A673 (cell line): ENCODE results near the gene PLEKHF1. TPM values are rescaled to one million over a fixed set of nuclear protein-coding genes. Genes with fewer than 3 reads are reported as not detected.

ENCODE experiments used
- BruUV-seq: library from RNA; stranded (reverse); fragments of 400-500 nt; replicated peaks from 2 replicates; lab custom pipeline; 2021; lab: Mats Ljungman, UMichigan
- CTCF ChIA-PET: fragments of 300-600 bp; sonication (Branson Sonifier 250); formaldehyde crosslinking; loops from one replicate; lab custom pipeline; 2022; ENCODE audit warnings: antibody characterized with exemption; lab: Charles Lee
- POLR2A ChIA-PET: fragments of 300-600 bp; sonication (Branson Sonifier 250); formaldehyde crosslinking; loops from one replicate; lab custom pipeline; 2022; ENCODE audit warnings: antibody characterized with exemption; ENCODE audit not compliant: low non-redundant PET; lab: Charles Lee
- DNase-seq: peaks from one replicate; pipeline ENCODE4 v3.0.0-alpha.2; 2015; ENCODE audit warnings: low spot score
- H3K27ac ChIP-seq: fragments of 200-600 bp; sonication (generic); 2 replicates; pipeline ENCODE4 v1.5.1; 2016; ENCODE audit warnings: mixed run types, low read depth, mild to moderate bottlenecking, mixed read lengths, antibody characterized with exemption, low read length; ENCODE audit not compliant: poor library complexity, severe bottlenecking
- H3K27me3 ChIP-seq: fragments of 200-600 bp; sonication (generic); replicated peaks from 2 replicates; pipeline ENCODE4 v1.6.1; 2017; ENCODE audit warnings: mixed run types, low read depth, mild to moderate bottlenecking, mixed read lengths, antibody characterized with exemption, low read length; ENCODE audit not compliant: insufficient read depth, poor library complexity
- H3K36me3 ChIP-seq: fragments of 200-600 bp; sonication (generic); 2 replicates; pipeline ENCODE4 v1.6.1; 2016; ENCODE audit warnings: mixed run types, mild to moderate bottlenecking, mixed read lengths, antibody characterized with exemption, low read length; ENCODE audit not compliant: insufficient read depth, poor library complexity, severe bottlenecking
- H3K4me1 ChIP-seq: fragments of 200-600 bp; sonication (generic); 2 replicates; pipeline ENCODE4 v1.6.1; 2017; ENCODE audit warnings: mixed run types, mild to moderate bottlenecking, mixed read lengths, antibody characterized with exemption, low read length; ENCODE audit not compliant: insufficient read depth, poor library complexity, severe bottlenecking
- H3K4me3 ChIP-seq: fragments of 200-600 bp; sonication (generic); 2 replicates; pipeline ENCODE4 v1.5.1; 2016; ENCODE audit warnings: low read depth, mixed run types, mild to moderate bottlenecking, mixed read lengths, low read length; ENCODE audit not compliant: poor library complexity, severe bottlenecking
- H3K9me3 ChIP-seq: fragments of 200-600 bp; sonication (generic); 2 replicates; pipeline ENCODE4 v1.6.1; 2016; ENCODE audit warnings: mixed run types, low read depth, mild to moderate bottlenecking, mixed read lengths, antibody characterized with exemption, low read length; ENCODE audit not compliant: poor library complexity, severe bottlenecking
- EZH2 ChIP-seq: fragments of 200-600 bp; sonication (generic); IDR thresholded peaks from 2 replicates; pipeline ENCODE4 v1.6.1; 2017; ENCODE audit warnings: borderline replicate concordance, low read depth, mild to moderate bottlenecking, mixed read lengths, antibody characterized with exemption, low read length; ENCODE audit not compliant: poor library complexity, severe bottlenecking
- intact Hi-C: fragments of 100-400 bp; cut with micrococcal nuclease; formaldehyde crosslinking; loops from one replicate; pipeline ENCODE4 v1.10.0; 2022; ENCODE audit not compliant: unreplicated experiment
- total RNA-seq: library from RNA; stranded (reverse); gene quantifications from 2 replicates; pipeline ENCODE4 v1.2.3, GENCODE V29; 2021
- TF ChIP-seq, protein P1 (sequence below): fragments of 300-800, 200-600 bp; sonication (generic); conservative IDR thresholded peaks from 2 replicates; pipeline ENCODE4 v1.5.1; 2017; ENCODE audit warnings: low read depth, mild to moderate bottlenecking, antibody characterized with exemption, low read length, moderate library complexity, mixed read lengths

PLEKHF1 gene
- total RNA-seq, 1 experiment from 2014 or later, result not detected

DNA sequence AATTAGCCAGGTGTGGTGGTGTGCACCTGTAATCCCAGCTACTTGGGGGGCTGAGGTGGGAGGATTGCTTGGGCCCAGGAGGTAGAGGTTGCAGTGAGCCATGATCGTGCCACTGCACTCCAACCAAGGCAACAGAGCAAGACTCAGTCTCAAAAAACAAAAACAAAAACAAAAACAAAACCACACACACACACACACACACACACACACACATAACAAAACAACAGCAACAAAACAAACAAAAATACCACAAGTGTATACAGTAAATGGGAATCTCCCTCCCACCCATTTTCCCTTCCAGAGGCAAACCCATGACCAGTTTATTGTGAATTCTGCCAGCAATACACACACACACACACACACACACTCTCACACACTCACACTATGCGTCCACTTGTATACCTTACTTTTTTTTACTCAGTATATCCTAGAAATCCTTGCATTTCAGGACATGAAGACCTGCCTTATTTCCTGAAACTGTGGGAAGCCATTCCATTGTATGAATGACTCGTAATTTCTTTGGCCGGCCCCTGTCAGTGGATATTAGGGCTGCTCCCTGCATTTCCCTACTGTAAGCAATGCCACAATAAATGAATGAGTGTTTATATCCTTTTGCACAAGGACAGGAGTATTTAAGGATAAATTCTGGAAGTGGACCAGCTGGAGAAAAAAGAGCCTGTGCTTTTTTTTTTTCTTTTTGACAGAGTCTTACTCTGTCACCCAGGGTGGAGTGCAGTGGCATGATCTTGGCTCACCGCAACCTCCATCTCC lies 6.9 kb upstream of the PLEKHF1 start:
- intact Hi-C loops, result no loop called here
- no peak overlapping the region for H3K4me3 ChIP-seq
- TF ChIP-seq EZH2, result no peak
- TF ChIP-seq, protein P1, sequence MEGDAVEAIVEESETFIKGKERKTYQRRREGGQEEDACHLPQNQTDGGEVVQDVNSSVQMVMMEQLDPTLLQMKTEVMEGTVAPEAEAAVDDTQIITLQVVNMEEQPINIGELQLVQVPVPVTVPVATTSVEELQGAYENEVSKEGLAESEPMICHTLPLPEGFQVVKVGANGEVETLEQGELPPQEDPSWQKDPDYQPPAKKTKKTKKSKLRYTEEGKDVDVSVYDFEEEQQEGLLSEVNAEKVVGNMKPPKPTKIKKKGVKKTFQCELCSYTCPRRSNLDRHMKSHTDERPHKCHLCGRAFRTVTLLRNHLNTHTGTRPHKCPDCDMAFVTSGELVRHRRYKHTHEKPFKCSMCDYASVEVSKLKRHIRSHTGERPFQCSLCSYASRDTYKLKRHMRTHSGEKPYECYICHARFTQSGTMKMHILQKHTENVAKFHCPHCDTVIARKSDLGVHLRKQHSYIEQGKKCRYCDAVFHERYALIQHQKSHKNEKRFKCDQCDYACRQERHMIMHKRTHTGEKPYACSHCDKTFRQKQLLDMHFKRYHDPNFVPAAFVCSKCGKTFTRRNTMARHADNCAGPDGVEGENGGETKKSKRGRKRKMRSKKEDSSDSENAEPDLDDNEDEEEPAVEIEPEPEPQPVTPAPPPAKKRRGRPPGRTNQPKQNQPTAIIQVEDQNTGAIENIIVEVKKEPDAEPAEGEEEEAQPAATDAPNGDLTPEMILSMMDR, result no peak
- DNase-seq, result no peak
- no peak overlapping the region for H3K27ac ChIP-seq
- no TSS peak for BruUV-seq
- H3K27me3 ChIP-seq, result peaks cover 23% of the 10 kb centered on the region
- POLR2A ChIA-PET, result no interaction called here
- no peaks in the 10 kb centered on the region for H3K36me3 ChIP-seq
- no peaks in the 10 kb centered on the region for H3K9me3 ChIP-seq
- no peaks in the 10 kb centered on the region for H3K4me1 ChIP-seq
- CTCF ChIA-PET, result no interaction called here

DNA sequence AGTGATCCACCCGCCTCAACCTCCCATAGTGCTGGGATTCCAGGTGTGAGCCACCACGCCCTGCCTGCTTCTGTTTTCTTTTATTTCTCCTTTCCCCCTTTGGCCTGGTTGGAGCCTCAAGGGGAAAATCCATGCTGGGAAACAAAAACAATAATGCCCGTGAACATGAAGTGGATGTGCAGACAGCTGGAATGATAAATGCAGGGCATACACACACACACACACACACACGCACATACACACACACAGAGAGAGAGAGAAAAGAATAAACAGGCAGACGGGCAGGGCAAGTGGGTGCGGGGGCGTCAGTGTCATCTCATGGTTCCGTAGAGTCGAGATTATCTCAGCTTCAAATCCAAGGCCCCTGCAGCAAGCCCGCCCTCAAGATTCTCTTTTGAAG lies 4.4 kb upstream of the PLEKHF1 start:
- BruUV-seq, result no TSS peak
- Histone ChIP-seq H3K27ac (no peak overlapping the region), H3K4me3 (no peak overlapping the region), H3K9me3 (no peaks in the 10 kb centered on the region), H3K36me3 (no peaks in the 10 kb centered on the region), H3K27me3 (peaks cover 22% of the 10 kb centered on the region), H3K4me1 (peaks cover 6% of the 10 kb centered on the region)
- intact Hi-C loops, result no loop called here
- no peak for DNase-seq
- TF ChIP-seq EZH2, result no peak
- TF ChIP-seq, protein P1, result no peak
- ChIA-PET POLR2A (no interaction called here), CTCF (no interaction called here)

DNA sequence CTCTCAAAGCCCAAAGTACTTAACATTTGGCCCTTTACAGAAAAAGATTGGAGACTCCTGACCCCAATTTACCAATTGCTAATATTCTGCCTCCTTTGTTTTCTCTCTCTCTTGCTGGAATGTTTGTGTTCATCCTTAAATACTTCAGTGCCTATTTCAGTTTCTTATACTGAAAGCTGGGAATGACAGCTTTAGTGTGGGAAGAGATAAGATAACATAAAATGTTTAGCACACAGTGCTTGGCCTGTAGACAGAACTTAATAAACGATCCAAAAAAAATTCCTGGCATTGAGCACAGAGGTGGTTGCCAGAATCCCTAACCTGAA lies 3.0 kb upstream of the PLEKHF1 start:
- BruUV-seq, result no TSS peak
- DNase-seq, result no peak
- H3K27me3 ChIP-seq, result peaks cover 22% of the 10 kb centered on the region
- H3K36me3 ChIP-seq, result no peaks in the 10 kb centered on the region
- intact Hi-C loops, result no loop called here
- H3K27ac ChIP-seq, result no peak overlapping the region
- TF ChIP-seq, protein P1, result no peak
- TF ChIP-seq EZH2, result no peak
- peaks cover 18% of the 10 kb centered on the region for H3K4me1 ChIP-seq
- H3K4me3 ChIP-seq, result no peak overlapping the region
- H3K9me3 ChIP-seq, result no peaks in the 10 kb centered on the region
- POLR2A ChIA-PET, result no interaction called here
- CTCF ChIA-PET, result interaction anchor here (0.6 kb wide), 1 partner anchor 184 kb away, joined by 3 read pairs; no protein-coding TSS in a partner anchor
